Right lobe of liver (tissue), 4 donors: ENCODE data around the gene DLL1.

ENCODE experiments used
- POLR2A ChIP-seq: fragments of 450-650 bp; IDR thresholded peaks from one replicate; pipeline ENCODE4 v1.6.1; 2017; ENCODE audit warnings: antibody characterized with exemption, mild to moderate bottlenecking
- TF ChIP-seq, protein P1 (sequence below), 4 donors: fragments of 200-600 bp in 3 of 4; fragments of 450-650 bp in 1 of 4; IDR thresholded peaks; one replicate each; pipeline versions ENCODE4 v1.5.1 to v1.8.0; 2016 to 2022; ENCODE audit warnings: antibody characterized with exemption in 4 of 4, mild to moderate bottlenecking in 2 of 4
- donor health status: DM: no; HTN: no; CAD: no.
- donor health status: DM: no; HTN: no; CAD: no.
- donor health status: DM: no; HTN: yes; CAD: no.

- TF ChIP-seq, protein P1, sequence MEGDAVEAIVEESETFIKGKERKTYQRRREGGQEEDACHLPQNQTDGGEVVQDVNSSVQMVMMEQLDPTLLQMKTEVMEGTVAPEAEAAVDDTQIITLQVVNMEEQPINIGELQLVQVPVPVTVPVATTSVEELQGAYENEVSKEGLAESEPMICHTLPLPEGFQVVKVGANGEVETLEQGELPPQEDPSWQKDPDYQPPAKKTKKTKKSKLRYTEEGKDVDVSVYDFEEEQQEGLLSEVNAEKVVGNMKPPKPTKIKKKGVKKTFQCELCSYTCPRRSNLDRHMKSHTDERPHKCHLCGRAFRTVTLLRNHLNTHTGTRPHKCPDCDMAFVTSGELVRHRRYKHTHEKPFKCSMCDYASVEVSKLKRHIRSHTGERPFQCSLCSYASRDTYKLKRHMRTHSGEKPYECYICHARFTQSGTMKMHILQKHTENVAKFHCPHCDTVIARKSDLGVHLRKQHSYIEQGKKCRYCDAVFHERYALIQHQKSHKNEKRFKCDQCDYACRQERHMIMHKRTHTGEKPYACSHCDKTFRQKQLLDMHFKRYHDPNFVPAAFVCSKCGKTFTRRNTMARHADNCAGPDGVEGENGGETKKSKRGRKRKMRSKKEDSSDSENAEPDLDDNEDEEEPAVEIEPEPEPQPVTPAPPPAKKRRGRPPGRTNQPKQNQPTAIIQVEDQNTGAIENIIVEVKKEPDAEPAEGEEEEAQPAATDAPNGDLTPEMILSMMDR (IDR thresholded peaks at IDR 0.05), result no peak
- no peak for TF ChIP-seq POLR2A
Measured at GRCh38 chr6:170286934-170287265, 4.0 kb downstream of the DLL1 start.
